Stimulated activated CD8-positive, alpha-beta memory T cell treated with anti-CD3 and anti-CD28 coated beads, Interleukin-2, amount 100 ng/mL, for 1 hour (primary cell): ENCODE measurements around the gene ESPNL.
"Not testable (repeated sequence)": the region's sequence is repeated elsewhere in the genome, so short reads cannot be mapped to it uniquely, and the experiment has no call there.

ENCODE experiments used
- DNase-seq, 2 donors: peaks; one replicate each; pipeline ENCODE4 v3.0.0-alpha.2; 2020; ENCODE audit warnings: low read depth in 2 of 2

The ESPNL gene

DNA sequence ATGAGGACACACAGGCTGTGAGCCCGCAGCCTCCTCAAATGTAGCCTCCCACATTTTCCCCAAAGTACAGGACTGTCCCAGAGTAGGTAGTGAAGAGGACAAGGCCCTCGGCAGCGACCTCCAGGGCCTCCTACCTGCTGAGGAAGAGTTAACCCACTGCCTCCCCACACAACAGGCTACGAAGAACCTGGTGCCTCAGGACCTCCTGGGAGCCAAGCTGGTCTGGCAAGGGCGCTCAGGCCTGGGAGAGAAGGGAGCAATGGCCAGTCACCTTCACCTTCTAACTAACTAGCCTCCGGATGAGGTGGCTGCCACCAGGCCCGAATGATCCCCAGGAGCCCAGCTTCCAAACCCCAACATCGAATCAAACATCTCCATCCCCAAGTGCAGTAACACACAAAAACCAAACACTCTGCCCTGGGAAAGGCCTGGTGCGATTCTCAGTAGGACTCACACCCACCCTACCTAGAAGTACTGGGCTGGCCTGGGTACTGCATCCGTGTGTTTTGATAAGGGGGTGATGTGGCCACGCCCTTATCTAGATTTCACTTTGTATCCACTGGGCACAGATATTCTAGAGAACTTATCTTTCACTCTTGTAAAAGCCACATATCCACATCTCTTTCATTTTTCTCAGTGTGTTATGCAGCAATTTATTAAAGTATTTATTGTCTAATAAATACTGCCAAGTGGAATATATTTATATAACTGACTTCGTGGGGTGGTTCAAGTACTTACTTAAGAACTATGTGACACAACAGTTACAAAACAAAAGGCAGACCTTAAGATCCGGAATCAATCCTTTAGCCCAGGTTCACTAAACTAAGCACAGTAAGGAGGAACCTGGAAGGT lies 68.3 kb downstream of the ESPNL start:
- DNase-seq: no peak

DNA sequence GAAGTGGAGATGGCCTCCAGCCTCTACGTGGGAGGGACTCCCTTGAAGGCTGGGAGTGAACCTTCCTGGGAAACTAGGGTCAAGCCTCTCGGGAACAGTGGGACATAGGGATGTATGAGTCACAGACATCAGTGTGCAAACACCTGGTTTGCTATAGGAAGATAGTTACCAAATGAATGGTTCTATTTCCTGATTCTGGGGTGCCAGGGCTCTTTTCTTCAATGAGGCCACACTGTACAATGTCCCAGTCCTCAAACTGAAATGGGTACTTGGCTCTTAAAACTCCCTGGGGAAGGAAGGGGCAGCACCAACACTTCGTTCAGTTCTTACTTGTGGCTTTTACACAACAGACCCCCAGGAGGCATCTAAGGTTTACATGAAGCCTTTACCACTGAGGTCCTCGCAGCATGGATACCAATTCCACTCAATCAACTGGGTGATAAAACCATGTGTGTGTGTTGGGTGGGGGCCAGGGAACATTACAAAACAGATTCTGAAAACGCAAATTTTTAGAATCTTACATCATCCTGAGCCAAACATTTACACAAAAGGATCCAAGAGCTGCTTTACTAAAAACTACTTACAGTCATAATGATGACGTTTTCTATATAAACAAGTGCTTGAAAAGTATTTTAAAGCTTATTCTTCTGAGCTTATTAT lies 69.0 kb downstream of the ESPNL start:
- no peak for DNase-seq

DNA sequence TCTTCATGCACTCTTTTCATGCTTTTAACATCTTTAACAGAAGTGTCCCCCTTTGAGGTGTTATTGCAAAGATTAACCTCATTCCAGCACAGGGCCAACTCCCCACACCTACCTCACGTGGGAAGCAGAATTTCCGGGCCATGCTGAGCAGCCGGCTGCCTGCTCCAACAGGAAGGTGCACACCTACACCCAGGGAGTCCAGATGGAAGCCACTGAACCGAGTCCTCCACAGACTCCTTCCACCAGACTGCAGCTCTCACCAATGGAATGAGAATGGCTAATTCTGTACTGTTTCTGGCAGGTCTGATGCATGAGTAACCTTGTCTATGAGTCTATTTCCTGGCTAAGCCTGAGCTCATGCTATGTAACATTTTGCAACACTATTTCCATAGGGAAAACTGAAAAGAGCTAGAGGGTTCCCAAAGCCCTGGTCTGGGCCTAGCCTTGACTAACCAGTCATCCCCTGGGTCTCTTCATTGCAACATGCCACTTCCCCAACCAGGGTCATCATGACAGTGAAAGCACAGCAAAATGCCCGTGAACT lies 69.6 kb downstream of the ESPNL start:
- DNase-seq: no peak

DNA sequence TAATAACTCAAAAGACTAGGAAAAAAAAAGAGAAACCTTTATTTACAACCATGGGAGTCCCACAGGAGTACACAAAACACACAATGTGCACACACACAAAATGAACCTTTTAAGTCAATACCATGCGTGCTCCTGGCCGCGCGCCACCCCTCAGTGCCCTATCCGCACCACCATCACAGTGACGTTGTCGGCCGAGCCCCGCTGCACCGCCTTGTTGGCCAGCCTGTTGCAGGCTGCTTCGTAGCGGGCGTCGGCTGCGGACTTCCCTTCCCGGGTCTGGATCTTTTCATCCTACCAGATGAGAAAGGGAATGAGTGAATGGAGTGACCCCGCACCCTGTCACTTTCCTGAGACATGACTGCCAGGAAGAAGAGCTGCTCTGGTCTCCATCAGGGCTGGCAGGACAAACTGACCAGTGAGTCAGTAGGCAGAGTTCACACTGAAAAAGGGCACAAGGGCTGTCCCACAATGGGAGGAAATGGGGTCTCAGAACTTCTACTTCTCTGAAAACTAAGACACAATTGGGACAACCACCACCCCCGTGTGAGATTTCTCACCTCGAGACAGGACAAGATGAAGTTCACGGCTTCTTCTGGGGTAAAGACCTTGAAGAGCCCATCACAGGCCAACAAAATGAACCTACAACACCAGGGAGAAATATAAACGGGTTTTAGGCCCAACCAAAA lies 70.4 kb downstream of the ESPNL start:
- DNase-seq: no peak

DNA sequence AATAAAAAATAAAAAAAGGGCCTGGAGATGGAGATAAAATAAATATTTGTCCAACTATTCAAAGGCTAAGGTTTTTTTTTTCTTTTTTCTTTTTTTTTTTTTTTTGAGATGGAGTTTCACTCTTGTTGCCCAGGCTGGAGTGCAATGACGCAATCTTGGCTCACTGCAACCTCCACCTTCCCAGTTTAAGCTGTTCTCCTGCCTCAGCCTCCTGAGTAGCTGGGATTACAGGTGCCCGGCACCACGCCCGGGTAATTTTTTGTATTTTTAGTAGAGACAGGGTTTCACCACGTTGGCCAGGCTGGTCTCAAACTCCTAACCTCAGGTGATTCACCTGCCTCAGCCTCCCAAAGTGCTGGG lies 70.9 kb downstream of the ESPNL start:
- DNase-seq: not testable (repeated sequence)

DNA sequence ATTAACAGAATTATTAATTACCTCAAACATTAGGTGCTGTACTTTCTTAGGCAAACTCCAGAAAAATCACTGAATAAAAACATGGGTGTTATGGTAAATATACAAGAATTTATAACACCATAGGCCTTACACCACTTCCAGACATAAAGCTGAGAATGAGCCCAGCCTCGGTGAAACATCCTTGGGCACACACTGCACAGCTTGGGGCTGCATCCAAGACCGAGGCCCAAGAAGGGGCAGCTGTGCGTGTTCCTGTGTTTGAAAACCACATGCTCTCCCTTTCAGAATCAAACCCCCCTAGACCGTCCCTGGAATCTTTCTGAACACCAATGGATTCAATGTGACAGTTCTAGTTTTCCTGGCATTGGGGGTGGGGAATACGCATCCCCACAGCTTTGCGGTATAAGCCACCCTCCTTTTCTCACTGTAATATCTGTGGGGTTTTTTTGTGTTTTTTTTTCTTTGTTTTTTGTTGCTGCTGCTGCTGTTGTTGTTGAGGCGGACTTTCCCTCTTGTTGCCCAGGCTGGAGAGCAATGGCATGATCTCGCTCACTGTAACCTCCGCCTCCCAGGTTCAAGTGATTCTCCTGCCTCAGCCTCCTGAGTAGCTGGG lies 71.5 kb downstream of the ESPNL start:
- DNase-seq: no peak

DNA sequence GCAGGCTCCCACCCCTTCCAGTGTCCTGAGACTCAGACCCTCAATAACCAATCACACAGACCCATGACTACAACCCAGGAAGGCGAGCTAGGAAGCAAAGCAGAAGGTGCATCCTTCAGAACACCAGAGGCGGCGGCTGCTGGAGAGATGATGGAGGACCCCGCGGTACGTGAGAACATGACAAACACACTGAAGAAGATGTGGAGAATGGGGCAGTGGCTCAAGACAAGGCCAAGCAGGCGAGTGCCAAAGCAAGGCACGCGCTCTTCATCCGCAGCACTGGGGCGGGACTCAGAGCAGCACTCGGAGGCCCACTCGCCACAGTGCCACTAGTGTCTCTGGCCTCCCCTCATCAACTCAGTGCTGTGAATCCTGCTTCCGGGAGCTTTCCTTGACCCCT lies 72.3 kb downstream of the ESPNL start:
- DNase-seq: no peak

DNA sequence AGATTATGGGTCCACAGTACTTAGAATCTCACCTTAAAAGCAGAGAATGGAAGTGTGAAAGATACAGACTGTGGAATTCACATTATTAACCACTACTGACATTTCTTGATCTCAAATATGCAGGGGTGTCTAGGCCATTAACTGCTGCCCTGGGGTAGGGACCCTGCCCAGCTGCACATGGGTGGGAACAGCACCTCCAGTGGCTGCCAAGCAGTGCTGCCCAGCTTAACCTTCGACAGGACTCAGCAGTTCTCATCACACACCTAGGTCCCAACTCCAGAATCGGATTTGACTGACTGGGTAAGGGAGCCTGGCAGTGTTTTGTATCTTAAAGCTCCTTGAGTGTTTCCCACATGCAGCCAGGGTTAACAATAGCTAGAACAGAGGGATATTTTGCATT lies 73.6 kb downstream of the ESPNL start:
- no peak for DNase-seq

DNA sequence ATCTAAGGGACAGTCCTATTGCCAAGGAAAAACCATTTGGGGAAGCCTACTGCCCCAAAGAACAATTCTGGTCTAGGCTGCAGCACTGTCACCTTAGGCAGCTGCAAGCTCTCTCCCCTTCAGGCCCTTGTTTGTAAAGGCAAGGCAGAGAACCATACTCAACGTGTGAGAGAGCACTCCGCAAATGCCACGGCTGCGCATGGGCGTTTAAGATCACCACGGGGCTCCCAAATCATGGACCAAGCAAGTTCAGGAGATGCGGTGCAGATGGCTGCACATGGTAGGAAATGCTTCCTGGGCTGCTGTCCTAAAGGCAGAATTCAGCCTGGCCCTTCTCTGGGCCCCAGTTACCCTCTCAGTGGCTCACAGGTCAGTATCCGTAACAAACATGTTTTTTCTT lies 74.2 kb downstream of the ESPNL start:
- no peak for DNase-seq

DNA sequence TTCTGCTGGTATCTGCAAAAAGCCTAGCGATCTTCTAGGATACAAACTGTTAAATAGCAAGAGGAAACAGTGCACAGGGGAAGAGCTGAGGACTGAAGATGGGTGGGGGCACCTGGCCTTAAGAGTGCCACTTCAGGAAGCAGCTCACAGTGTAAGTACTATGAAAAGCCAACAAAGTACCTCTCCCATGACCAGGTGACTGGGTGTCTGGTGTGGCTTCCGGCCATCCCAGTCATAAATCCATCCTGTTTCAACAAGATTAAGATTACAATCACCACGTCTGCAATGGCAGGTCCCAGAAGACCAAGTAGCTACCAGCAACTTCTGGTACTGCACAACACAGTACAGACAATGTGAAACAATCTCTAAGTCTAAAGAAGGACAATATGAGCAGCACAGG lies 74.6 kb downstream of the ESPNL start:
- no peak for DNase-seq

DNA sequence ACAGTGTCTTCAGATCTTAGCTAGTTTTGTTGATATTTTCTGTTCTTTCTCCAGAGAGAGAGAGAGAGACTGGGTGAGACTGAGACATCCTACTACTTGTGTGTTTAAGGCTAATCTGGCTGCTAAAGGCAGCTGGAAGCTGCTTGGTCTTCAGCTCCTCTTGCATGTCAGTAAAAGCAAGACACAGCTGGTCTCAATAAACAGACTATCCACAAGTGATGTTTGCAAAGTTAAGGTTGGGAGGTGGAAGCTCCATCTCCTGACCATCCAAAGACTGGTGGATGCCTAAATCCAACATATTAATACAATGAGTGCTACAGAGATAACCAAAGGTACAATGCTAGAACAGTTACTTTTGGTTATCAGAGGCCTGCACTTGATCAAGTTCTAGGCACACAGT lies 76.5 kb downstream of the ESPNL start:
- no peak for DNase-seq

DNA sequence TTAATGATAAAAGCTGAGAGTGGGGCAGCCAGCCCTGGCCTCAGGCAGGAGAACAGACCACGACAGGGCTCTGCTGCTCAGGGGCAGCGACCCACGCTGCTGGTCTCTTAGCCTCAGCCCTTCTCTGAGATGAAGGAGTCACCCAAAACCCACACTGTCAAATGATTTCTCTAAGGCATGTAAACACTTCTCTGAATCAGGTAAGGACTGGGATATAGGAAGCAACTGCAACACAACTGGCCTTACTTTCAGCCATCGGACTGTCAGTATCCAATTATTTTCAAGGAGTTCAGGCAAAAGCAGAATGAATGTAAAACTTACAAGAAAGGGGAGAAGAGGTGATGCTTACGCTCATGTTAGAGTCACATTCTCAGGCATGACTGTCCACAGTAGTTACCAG lies 80.4 kb downstream of the ESPNL start:
- DNase-seq: no peak

DNA sequence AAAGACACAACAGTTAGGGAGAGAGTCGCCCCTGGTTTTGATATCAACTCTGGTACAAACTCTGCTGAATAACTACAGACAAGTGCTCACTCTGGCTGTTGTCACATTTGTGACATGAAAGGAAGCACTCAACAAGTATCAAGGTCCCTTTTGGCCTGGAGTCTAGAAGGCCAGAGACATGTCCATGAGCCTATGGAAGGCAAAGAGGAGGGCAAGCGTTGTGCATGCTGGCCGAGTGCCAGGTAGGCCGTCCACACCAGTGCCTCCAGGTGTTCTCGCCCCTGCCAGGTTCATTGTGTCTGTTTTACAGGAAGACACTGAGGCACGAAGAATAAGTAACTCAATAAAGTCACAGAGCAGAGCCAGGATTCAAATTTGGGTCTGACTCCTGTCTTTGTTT lies 82.2 kb downstream of the ESPNL start:
- no peak for DNase-seq
